Stimulated activated naive CD4-positive, alpha-beta T cell (primary cell): ENCODE results near the gene NAPA.

Experiments
- DNase-seq, 6 experiments: peaks; one replicate each; lab custom pipeline; 2025; lab: John Stamatoyannopoulos, UW

The NAPA gene

GRCh38 chr19:47499863-47500830 is 14.7 kb downstream of the NAPA start:
- no peak for DNase-seq

GRCh38 chr19:47499371-47499770 is 15.5 kb downstream of the NAPA start:
- DNase-seq: no peak

GRCh38 chr19:47498561-47498960 is 16.3 kb downstream of the NAPA start:
- no peak for DNase-seq

GRCh38 chr19:47497821-47498520 is 16.9 kb downstream of the NAPA start:
- DNase-seq: no peak

GRCh38 chr19:47497050-47497766 is 17.7 kb downstream of the NAPA start:
- no peak for DNase-seq

GRCh38 chr19:47495478-47496372 is 19.1 kb downstream of the NAPA start:
- DNase-seq: no peak

- DNase-seq: no peak
Observed at GRCh38 chr19:47494729-47495128, 20.1 kb downstream of the NAPA start.

- no peak for DNase-seq
Observed at GRCh38 chr19:47494211-47494547, 20.7 kb downstream of the NAPA start.

- DNase-seq: no peak
Observed at GRCh38 chr19:47493378-47494210, 21.3 kb downstream of the NAPA start.

- DNase-seq: no peak
Observed at GRCh38 chr19:47492571-47493377, 22.1 kb downstream of the NAPA start.

GRCh38 chr19:47492137-47492533 is 22.7 kb downstream of the NAPA start:
- no peak for DNase-seq

- no peak for DNase-seq
Observed at GRCh38 chr19:47491358-47492136, 23.3 kb downstream of the NAPA start.

GRCh38 chr19:47490847-47491246 is 24.0 kb downstream of the NAPA start:
- DNase-seq: no peak

- DNase-seq: no peak
Observed at GRCh38 chr19:47490031-47490430, 24.8 kb downstream of the NAPA start.

- no peak for DNase-seq
Observed at GRCh38 chr19:47489072-47489914, 25.6 kb downstream of the NAPA start.

- DNase-seq: no peak
Observed at GRCh38 chr19:47487551-47488515, 27.0 kb downstream of the NAPA start.

- no peak for DNase-seq
Observed at GRCh38 chr19:47486900-47487299, 28.0 kb downstream of the NAPA start.
